IMR-90 (cell line): Measurements from ENCODE around the gene LYPD6B. TPM values are rescaled to one million over a fixed set of nuclear protein-coding genes. Genes with fewer than 3 reads are reported as not detected.

ENCODE experiments used
- ATAC-seq: fragments of 200-7000 bp; cut with Tn5 transposase; 2 replicates; pipeline ENCODE4 v1.9.1; 2020; ENCODE audit warnings: low read depth, mild to moderate bottlenecking, moderate library complexity
- BruUV-seq: library from RNA; stranded (reverse); fragments of 400-500 nt; replicated peaks from 2 replicates; lab custom pipeline; 2021; lab: Mats Ljungman, UMichigan
- CTCF ChIA-PET: fragments of 300-600 bp; formaldehyde crosslinking; extraction: SDS; loops from one replicate; lab custom pipeline; 2021; ENCODE audit warnings: antibody characterized with exemption; lab: Yijun Ruan, JAX
- POLR2A ChIA-PET: fragments of 300-600 bp; sonication (Branson Sonifier 250); formaldehyde crosslinking; loops from one replicate; lab custom pipeline; 2022; ENCODE audit warnings: antibody characterized with exemption; ENCODE audit not compliant: unreplicated experiment; lab: Charles Lee
- DNase-seq: peaks from one replicate; pipeline ENCODE4 v3.0.0; 2013
- H2AFZ ChIP-seq: replicated peaks from 2 replicates; pipeline ENCODE3; 2013; ENCODE audit warnings: low read length, mild to moderate bottlenecking; ENCODE audit not compliant: poor library complexity
- H2AK5ac ChIP-seq: 2 replicates; pipeline ENCODE4 v1.6.1; 2013; ENCODE audit warnings: low read depth, low read length, inconsistent platforms
- H2AK9ac ChIP-seq: replicated peaks from 2 replicates; pipeline ENCODE3; 2013; ENCODE audit warnings: mild to moderate bottlenecking, low read depth, low read length, moderate library complexity; ENCODE audit not compliant: poor library complexity
- H2BK120ac ChIP-seq: 2 replicates; pipeline ENCODE4 v1.6.1; 2013; ENCODE audit warnings: low read depth, low read length, inconsistent platforms
- H2BK15ac ChIP-seq: 3 replicates; pipeline ENCODE4 v1.6.1; 2013; ENCODE audit warnings: low read depth, low read length, inconsistent platforms
- H2BK20ac ChIP-seq: 2 replicates; pipeline ENCODE4 v1.6.1; 2013; ENCODE audit warnings: low read depth, mild to moderate bottlenecking, inconsistent platforms, low read length, moderate library complexity
- H2BK5ac ChIP-seq: 2 replicates; pipeline ENCODE4 v1.6.1; 2013; ENCODE audit warnings: mild to moderate bottlenecking, low read depth, low read length, inconsistent platforms; ENCODE audit not compliant: poor library complexity, severe bottlenecking
- H3K14ac ChIP-seq: replicated peaks from 2 replicates; pipeline ENCODE4 v1.6.1; 2013; ENCODE audit warnings: low read depth, low read length, inconsistent platforms
- H3K18ac ChIP-seq: 2 replicates; pipeline ENCODE4 v1.6.1; 2013; ENCODE audit warnings: low read depth, low read length, control low read depth
- H3K23ac ChIP-seq: 2 replicates; pipeline ENCODE4 v1.6.1; 2013; ENCODE audit warnings: low read depth, low read length, inconsistent platforms
- H3K27ac ChIP-seq: 2 replicates; pipeline ENCODE4 v1.5.1; 2013; ENCODE audit warnings: mild to moderate bottlenecking, control low read depth, low read length; ENCODE audit not compliant: insufficient read depth
- H3K27me3 ChIP-seq: 2 replicates; pipeline ENCODE4 v1.6.1; 2013; ENCODE audit warnings: low read length; ENCODE audit not compliant: control insufficient read depth, insufficient read depth
- H3K36me3 ChIP-seq: 2 replicates; pipeline ENCODE4 v1.6.1; 2013; ENCODE audit warnings: low read length, mixed read lengths; ENCODE audit not compliant: control insufficient read depth, insufficient read depth
- H3K4ac ChIP-seq: 2 replicates; pipeline ENCODE4 v1.6.1; 2013; ENCODE audit warnings: low read depth, low read length, inconsistent platforms
- H3K4me1 ChIP-seq: 2 replicates; pipeline ENCODE4 v1.6.1; 2013; ENCODE audit warnings: low read length, mixed read lengths; ENCODE audit not compliant: control insufficient read depth, insufficient read depth
- H3K4me2 ChIP-seq: 2 replicates; pipeline ENCODE4 v1.6.1; 2013; ENCODE audit warnings: low read depth, mild to moderate bottlenecking, control low read depth, low read length, moderate library complexity
- H3K4me3 ChIP-seq: 2 replicates; pipeline ENCODE4 v1.5.1; 2013; ENCODE audit warnings: low read depth, mild to moderate bottlenecking, control low read depth, low read length, moderate library complexity; ENCODE audit not compliant: insufficient read depth
- H3K56ac ChIP-seq: 2 replicates; pipeline ENCODE4 v1.6.1; 2013; ENCODE audit warnings: low read length, inconsistent platforms; ENCODE audit not compliant: insufficient read depth; ENCODE audit errors: extremely low read depth
- H3K79me1 ChIP-seq, 2 experiments: 2 replicates each; pipeline ENCODE4 v1.6.1; 2013; ENCODE audit warnings: low read length in 2 of 2, inconsistent platforms in 1 of 2, low read depth in 1 of 2
- H3K9ac ChIP-seq: 2 replicates; pipeline ENCODE4 v1.6.1; 2013; ENCODE audit warnings: low read depth, low read length, control low read depth
- H3K9me1 ChIP-seq: 2 replicates; pipeline ENCODE4 v1.6.1; 2013; ENCODE audit warnings: low read length, inconsistent platforms; ENCODE audit not compliant: insufficient read depth
- H3K9me3 ChIP-seq: 2 replicates; pipeline ENCODE4 v1.6.1; 2013; ENCODE audit warnings: low read length; ENCODE audit not compliant: control insufficient read depth, insufficient read depth
- H4K20me1 ChIP-seq: 2 replicates; pipeline ENCODE4 v1.6.1; 2013; ENCODE audit warnings: low read length, inconsistent platforms; ENCODE audit not compliant: insufficient read depth
- H4K5ac ChIP-seq: 2 replicates; pipeline ENCODE4 v1.6.1; 2013; ENCODE audit warnings: mild to moderate bottlenecking, low read depth, low read length, control low read depth
- H4K8ac ChIP-seq, 2 experiments: 2 replicates each; pipeline ENCODE4 v1.6.1; 2013; ENCODE audit warnings: low read depth in 2 of 2, low read length in 2 of 2, control low read depth in 1 of 2, inconsistent platforms in 1 of 2
- H4K91ac ChIP-seq: 2 replicates; pipeline ENCODE4 v1.6.1; 2013; ENCODE audit warnings: low read depth, low read length, inconsistent platforms; ENCODE audit not compliant: insufficient read depth
- POLR2A ChIP-seq: IDR thresholded peaks from 2 replicates; pipeline ENCODE4 v1.6.1; 2012; ENCODE audit warnings: mild to moderate bottlenecking, low read depth, low read length
- WGBS, 2 experiments: methylation state at CpG; one replicate each; pipeline versions ENCODE4 v1.1.5 to v1.1.7; 2013; ENCODE audit warnings: missing lambda C conversion rate in 2 of 2; ENCODE audit not compliant: insufficient read length in 1 of 2; ENCODE audit errors: extremely low coverage in 2 of 2; 5-methylcytosine and 5-hydroxymethylcytosine counted together
- dilution Hi-C: fragments of 300-500 bp; cut with HindIII; formaldehyde crosslinking; loops from one replicate; pipeline ENCODE4 v1.14.3; 2018; ENCODE audit warnings: low sequenced_read_pairs; ENCODE audit not compliant: unreplicated experiment
- in situ Hi-C: fragments of 300-500 bp; cut with MboI; formaldehyde crosslinking; loops from 3 replicates; pipeline ENCODE4 v1.14.3; 2019; ENCODE audit warnings: low sequenced_read_pairs, inconsistent platforms, mixed read lengths
- intact Hi-C: fragments of 100-400 bp; cut with micrococcal nuclease; formaldehyde crosslinking; loops from 2 replicates; pipeline ENCODE4 v1.10.0; 2022
- polyA plus RNA-seq, 3 experiments: library from polyadenylated mRNA; depleted of rRNA; stranded (reverse); fragments of >200 nt; gene quantifications; 2 replicates each; pipeline ENCODE4 v1.2.3, GENCODE V29; 2012; ENCODE audit warnings: low replicate concordance in 1 of 3
- total RNA-seq: library from RNA; depleted of rRNA; stranded (reverse); fragments of >200 nt; gene quantifications from 2 replicates; pipeline ENCODE4 v1.2.3, GENCODE V29; 2012

The LYPD6B gene
- total and polyA plus RNA-seq, 2 of the 4 experiments (the other 2 are of a cell fraction) = 0.05 TPM; not detected in 1

- no peak overlapping the region for H3K4me3 ChIP-seq
- DNase-seq (no peak), ATAC-seq (no peak)
- no peak overlapping the region for H2BK120ac ChIP-seq
- no peaks in the 10 kb centered on the region for H3K36me3 ChIP-seq
- H3K14ac ChIP-seq = no peak overlapping the region
- no peak overlapping the region for H2AK9ac ChIP-seq
- H3K23ac ChIP-seq = no peak overlapping the region
- H3K4me2 ChIP-seq = no peak overlapping the region
- intact Hi-C loops (no loop called here), dilution Hi-C loops (no loop called here), in situ Hi-C loops (no loop called here)
- no peaks in the 10 kb centered on the region for H3K79me1 ChIP-seq
- ChIA-PET POLR2A (no interaction called here), CTCF (no interaction called here)
- H3K9me3 ChIP-seq = no peaks in the 10 kb centered on the region
- H2BK5ac ChIP-seq = no peak overlapping the region
- H3K9me1 ChIP-seq = no peaks in the 10 kb centered on the region
- H3K18ac ChIP-seq = no peak overlapping the region
- H3K9ac ChIP-seq = no peak overlapping the region
- no peaks in the 10 kb centered on the region for H3K27me3 ChIP-seq
- no peak overlapping the region for H3K4ac ChIP-seq
- WGBS, 2 experiments = no CpG with 5 or more reads among the region's 4 CpGs
- no peak for TF ChIP-seq POLR2A
- H4K8ac ChIP-seq = no peak overlapping the region
- H3K56ac ChIP-seq = no peak overlapping the region
- H4K20me1 ChIP-seq = no peaks in the 10 kb centered on the region
- H4K5ac ChIP-seq = no peak overlapping the region
- H2BK15ac ChIP-seq = no peak overlapping the region
- H2BK20ac ChIP-seq = no peak overlapping the region
- no TSS peak for BruUV-seq
- no peaks in the 10 kb centered on the region for H3K4me1 ChIP-seq
- H4K91ac ChIP-seq = no peak overlapping the region
- H2AK5ac ChIP-seq = no peak overlapping the region
- no peak overlapping the region for H2AFZ ChIP-seq
- H3K27ac ChIP-seq = no peak overlapping the region
Observed at GRCh38 chr2:149082735-149083134, 44.2 kb downstream of the LYPD6B start.
